Measurements from ENCODE around the gene HSPBP1.

DNA sequence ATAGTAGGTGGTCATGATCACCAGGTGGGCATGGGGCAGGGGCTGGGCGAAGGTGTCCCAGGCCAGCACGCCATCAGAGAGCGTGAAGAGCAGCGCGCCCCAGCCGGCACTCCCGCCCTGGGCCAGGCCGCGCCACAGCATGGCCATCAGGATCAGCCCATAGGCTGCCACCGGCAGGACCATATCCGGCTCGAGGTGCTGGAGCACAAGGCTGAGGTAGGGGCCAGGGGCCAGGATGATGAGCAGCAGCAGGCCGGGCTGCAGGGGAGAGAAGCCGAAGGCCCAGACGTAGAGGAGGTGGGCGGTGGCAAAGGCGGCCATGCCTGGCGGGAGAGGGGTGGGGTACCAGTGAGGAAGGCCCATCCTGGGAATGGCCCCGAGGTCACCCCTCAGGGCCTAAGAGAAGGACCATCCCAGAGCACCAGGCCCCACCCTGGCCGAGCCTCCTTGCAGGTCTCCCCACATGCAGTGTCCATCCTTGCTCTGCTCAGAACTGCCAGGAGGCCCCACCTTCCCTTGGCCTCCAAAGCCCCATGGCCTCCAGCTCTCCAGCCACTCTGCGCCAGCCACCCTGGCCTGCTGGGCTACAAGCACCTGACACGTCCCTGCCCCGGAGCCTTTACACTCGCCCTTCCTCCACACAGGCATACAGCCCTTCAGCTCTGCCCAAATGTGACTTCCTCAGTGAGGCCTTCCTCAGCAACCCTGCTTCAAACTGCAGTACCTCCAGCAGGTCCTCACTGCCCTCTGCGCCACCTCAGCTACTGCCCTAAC, 52.5 kb downstream of the HSPBP1 start:
- TF ChIP-seq, protein P1, sequence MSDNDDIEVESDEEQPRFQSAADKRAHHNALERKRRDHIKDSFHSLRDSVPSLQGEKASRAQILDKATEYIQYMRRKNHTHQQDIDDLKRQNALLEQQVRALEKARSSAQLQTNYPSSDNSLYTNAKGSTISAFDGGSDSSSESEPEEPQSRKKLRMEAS (IDR thresholded peaks at IDR 0.05): no peak
- TF ChIP-seq YY1 (IDR thresholded peaks at IDR 0.05; ENCODE audit: extremely low read depth, insufficient replicate concordance, low read depth, low read length) (no peak), EZH2 (IDR thresholded peaks at IDR 0.05) (no peak), CTCF (IDR thresholded peaks at IDR 0.05 in 2 of 3, conservative IDR thresholded peaks at IDR 0.05 in 1 of 3; ENCODE audit: borderline replicate concordance in 1 of 3, insufficient read depth in 1 of 3, low read depth in 2 of 3, low read length in 2 of 3) (no peak), CEBPB (IDR thresholded peaks at IDR 0.05; ENCODE audit: low read depth) (no peak)
